CD4-positive, alpha-beta T cell treated with Interleukin-1 beta for 1 hour (primary cell): ENCODE data around the gene OR2L13.
"Not testable (repeated sequence)": the region's sequence is repeated elsewhere in the genome, so short reads cannot be mapped to it uniquely, and the experiment has no call there.

Experiments
- DNase-seq, 2 donors: peaks; one replicate each; pipeline ENCODE4 v3.0.0-alpha.2; 2020 to 2022

Gene OR2L13, protein sequence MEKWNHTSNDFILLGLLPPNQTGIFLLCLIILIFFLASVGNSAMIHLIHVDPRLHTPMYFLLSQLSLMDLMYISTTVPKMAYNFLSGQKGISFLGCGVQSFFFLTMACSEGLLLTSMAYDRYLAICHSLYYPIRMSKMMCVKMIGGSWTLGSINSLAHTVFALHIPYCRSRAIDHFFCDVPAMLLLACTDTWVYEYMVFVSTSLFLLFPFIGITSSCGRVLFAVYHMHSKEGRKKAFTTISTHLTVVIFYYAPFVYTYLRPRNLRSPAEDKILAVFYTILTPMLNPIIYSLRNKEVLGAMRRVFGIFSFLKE

DNA sequence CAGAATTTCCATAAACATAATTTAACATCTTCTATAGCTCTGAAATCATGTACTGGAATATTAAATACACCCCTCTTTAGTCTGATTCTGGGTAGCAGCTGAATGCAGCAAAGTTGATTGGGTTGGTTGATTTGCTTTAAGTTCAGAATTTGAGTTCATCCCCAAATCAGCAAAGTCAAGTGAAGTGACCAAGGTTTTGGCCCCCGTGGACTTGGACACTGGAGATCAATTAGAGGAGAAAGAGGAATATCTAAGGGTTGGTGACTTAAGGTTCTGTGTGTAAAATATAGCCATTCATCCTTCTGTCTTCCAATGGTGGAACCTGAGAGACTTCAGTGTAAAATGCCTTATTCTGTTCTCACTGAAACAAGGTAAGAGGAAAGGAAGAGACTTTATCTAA, at the start of gene OR2L13:
Gene OR2L13, plus strand, starts transcription at position 301 of the 400 bp plus-strand sequence. CDS start 4,192 bp downstream, outside the sequence.
- DNase-seq, result no peak

DNA sequence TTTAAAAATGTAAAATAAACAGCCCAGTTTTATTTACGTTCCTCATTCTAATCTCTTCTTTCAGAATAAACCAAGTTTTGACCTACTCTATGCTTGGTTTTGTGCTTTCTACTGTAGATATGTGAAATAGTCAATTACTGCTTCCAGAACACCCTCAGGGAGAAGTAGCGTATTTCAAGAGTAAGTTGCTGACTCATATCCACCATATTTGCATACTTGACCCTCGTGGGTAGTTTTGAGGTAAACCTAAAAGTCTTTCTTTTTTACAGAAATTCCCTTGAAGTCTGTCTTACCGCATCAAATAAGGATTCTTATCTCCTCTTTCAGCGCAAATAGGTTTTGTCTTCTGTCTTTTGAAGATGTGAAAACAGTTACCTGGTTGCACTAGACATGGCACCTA, 49.8 kb upstream of the OR2L13 start:
- no peak for DNase-seq

DNA sequence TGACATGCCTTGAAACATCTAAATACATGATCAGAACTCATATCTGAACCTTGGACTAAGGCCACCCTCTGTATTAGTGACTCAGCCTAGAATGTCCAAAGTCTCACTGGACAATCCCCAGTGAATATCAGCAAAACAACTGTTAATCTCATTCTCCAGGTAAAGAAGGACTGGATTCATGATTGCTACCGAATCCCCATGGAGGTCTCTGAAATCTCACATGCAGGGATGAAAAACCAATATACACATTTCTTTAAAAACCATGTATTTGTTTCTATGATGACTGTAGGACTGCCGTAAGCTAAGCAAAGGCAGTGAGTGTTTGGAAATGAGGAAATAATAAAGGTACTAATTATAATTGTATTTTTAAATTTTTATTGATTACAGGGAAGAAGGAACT, 48.4 kb upstream of the OR2L13 start, which contains the start of gene OR2L3:
Gene OR2L3, plus strand, starts transcription at position 301 of the 400 bp plus-strand sequence. CDS start 13,846 bp downstream, outside the sequence.
- no peak for DNase-seq

DNA sequence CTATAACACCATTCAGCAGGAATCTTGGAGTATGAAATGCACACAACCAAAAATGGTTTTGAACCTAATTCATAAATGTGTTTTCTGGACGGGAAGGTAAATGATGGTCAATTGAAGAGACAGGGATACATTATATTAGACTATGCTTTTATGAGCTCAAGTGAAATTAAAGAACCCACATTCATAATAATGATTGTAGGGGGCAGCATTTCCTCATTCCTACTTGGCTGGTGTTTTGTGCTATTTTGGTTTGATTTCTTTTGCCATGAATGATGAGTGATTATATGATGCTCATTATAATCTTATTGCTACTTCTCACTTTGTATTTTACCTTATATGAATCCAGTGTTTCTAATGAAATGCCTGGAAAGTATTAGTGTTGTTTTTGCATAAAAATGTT, 48.0 kb upstream of the OR2L13 start:
- no peak for DNase-seq

DNA sequence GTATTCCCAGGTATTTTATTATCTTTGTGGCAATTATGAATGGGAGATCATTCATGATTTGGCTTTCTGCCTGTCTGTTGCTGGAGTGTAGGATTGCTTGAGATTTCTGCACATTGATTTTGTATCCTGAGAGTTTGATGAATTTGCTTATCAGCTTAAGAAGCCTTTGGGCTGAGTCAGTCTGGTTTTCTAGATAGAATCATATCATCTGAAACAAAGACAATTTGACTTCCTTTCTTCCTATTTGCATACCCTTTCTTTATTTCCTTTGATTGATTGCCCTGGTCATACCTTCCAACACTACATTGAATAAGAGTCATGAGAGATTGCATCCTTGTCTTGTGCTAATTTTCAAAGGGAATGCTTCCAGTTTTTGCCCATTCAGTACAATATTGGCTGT, 40.3 kb upstream of the OR2L13 start:
- no peak for DNase-seq

DNA sequence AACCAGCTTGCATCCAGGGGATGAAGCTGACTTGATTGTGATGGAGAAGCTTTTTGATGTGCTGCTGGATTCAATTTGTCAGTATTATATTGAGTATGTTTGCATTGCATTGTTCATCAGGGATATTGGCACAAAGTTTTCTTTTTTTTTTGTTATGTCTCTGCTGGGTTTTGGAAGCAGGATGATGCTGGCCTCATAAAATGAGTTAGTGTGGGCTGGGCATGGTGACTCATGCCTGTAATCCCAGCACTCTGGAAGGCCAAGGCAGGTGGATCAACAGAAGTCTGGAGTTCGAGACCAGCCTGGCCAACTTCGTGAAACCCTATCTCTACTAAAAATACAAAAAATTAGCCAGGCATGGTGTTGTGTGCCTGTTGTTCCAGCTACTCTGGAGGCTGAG, 39.7 kb upstream of the OR2L13 start:
- DNase-seq, result no peak

DNA sequence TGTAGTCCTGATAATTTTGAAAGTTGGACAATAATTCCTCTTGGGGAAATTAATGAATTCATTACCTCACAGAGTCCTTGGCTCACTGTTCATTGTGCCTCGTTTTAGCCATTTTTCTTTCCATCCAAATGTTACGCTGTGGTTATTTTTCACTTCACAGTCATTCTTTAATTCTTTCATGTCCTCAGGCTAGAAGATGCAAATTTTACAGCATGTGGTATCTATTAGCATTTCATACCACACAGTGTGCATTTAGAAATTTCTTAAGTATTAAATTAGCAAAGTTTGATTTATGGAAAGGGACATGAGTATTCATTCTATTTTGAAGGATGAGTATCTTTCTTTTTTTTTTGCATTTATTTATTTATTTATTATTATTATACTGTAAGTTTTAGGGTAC, 29.9 kb upstream of the OR2L13 start:
- DNase-seq, result no peak

DNA sequence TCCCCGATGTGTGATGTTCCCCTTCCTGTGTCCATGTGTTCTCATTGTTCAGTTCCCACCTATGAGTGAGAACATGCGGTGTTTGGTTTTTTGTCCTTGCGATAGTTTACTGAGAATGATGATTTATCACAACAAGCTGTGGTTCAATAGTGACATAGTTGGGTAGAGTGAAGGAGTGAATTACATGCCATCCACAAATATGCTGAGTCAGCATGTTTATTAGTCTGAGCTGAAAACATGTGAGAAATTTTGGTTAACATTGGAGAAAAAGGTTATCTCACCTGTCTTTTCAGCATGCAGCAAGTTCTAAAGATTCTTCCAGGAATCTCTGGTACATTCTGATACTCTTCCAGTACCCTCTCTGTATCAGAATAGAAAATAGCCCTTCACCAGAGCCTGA, 29.4 kb upstream of the OR2L13 start:
- no peak for DNase-seq

DNA sequence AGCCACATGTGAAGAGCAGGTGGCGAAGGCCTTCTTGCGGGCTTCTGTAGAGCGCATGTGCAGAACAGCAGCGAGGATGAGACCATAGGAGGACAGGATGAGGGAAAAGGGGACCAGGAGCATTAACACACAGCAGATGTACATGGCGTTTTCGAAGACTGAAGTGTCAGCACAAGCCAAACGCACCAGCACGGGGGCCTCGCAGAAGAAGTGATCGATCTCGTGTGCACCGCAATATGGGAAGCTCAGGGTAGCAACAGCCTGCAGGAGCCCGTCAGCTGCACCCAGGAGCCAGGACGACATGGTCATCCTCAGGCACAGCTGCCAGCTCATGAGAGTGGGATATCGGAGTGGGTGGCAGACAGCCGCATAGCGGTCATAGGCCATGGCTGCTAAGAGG, 11.1 kb upstream of the OR2L13 start:
- not testable (repeated sequence) for DNase-seq

DNA sequence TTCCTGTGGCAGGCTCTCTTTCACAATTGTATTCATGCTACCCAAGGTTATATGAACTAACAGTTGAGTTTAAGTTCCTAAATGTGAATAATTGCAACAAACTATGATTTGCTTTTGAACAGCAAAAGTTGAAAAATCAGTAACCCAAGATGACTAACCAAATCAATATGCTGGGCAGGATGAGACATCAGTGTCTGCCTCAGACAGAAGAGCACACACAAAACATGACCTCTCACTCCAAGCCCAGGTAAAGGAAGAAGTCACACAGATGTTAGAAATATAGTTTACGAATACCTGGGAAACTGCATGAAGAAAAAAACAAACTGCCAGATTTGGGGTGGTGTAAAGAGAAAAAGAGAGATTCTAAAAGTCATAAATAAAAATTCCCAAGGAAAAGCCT, 3.5 kb downstream of the OR2L13 start:
- no peak for DNase-seq

DNA sequence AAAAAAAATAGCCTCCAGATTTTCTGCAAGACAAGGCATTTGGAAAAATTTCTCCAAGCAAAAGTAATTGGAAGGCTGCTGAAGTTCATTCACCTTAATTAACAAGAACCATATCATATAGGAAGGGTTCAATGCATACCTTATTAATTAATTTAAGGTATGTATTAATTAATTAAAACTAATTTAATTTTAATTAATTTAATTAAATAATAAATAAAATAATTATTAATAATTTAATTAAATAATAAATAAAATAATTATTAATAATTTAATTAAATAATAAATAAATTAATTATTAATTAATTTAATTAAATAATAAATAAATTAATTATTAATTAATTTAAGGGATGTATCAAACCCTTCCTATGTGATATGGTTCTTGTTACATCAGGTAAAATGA, 7.9 kb downstream of the OR2L13 start:
- no peak for DNase-seq

DNA sequence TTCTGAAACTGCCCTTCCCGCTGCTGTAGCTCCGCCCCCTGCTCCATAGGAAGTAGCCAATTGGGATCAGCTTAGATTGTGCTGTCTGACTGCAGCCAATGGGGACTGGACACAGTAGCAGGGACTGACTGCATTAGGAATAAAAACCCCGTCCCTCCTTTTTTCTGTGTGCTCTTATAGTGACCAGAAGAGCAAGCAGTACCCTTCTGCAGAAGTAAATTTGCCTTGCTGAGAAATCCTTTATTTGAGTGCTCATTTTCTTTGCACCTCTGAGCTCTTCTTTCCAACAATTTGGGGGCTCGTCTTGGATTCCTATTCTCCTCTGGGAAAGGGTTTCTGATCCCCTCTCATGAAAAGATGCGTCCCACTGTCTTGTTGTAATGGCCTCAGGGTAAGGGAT, 16.2 kb downstream of the OR2L13 start:
- DNase-seq, result no peak

DNA sequence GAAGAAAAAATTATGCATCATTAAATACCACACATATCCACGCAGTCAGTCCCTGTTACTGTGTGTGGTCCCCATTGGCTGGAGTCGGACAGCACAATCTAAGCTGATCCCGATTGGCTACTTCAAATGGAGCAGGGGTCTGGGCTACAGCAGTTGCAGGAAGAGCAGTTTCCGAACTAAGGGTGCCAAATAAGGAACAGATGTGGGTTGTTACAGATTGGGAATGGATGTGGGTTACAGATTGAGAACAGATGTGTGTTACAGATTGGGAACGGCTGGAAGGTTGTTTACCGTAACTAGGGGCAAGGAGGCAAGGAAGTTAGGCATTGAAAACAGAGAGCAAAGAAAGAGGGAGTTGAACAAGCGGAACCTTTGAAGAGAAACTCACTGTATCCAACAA, 19.9 kb downstream of the OR2L13 start:
- no peak for DNase-seq

DNA sequence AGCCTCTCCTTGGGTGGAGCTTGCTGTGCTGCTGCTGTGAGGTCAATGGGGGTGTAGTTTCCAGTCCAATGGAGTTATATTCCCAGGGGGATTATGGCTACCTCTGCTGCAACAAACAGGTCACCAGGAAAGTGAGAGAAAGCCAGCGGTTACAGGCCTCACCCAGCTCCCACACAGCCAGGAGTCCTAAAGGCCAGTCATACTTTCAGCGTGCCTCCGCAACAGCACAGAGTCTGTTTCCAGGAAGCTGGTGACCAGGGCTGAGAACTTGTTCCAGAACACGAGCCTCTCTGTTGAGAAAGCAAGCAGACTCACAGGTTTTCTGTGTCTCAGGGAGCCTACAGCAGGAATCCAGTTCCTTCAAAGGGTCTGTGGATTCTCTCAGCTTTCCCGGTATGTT, 32.7 kb downstream of the OR2L13 start:
- DNase-seq, result no peak

DNA sequence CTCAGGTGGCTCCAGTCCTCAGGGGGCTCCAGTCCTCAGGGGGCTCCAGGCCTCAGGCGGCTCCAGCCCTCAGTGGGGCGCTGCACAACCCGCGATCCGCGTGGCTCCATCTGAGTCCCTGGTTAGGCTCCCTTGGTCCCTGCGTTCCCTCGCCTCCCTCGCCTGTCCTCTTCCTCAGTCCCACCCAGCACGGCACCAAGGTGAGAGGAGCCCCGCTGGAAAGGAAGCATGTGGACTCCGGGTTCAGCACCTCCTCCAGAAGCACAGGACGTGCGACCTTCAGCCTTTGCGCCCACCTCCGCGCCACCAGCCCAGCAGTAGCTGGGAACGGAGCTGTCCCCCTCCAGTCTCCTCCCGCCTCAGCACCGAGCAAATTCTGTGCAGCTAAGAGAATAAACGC, 41.8 kb downstream of the OR2L13 start:
- no peak for DNase-seq

DNA sequence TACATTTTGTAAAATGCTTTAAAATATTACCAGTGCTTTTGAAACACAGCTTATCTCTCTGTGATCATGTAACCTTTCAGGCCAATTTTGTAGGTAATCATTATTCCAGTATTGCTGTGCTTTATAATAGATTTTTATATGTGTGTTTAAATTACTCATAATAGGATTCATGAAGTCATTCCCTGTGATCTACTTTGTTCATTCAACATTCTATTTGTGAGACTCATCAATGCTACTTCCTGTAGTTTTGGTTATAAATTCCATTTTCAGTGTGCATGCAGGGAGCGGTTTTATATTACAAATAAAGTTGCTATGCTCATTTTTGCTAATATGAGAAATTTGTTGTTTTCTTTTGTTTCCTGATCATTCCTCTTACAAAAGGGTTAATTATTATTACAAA, 45.9 kb downstream of the OR2L13 start:
- no peak for DNase-seq

DNA sequence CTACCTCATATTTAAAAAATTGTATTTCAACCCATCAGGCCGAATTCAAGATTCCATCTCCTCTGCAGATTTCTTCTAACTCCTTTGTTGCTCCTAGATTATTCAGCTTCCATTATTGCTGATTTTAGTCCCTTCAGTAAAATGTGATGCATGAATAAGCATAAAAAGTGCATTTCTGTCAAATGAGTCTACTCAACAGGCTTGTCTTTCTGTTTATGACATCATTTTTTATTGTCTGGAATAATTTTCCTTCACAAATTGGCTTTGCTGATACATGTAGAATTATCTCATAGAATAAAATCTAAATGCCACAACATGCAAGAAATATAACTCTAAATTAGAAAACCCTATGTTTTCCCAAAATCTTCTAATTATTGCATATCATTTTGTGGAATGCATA, 48.3 kb downstream of the OR2L13 start:
- no peak for DNase-seq

DNA sequence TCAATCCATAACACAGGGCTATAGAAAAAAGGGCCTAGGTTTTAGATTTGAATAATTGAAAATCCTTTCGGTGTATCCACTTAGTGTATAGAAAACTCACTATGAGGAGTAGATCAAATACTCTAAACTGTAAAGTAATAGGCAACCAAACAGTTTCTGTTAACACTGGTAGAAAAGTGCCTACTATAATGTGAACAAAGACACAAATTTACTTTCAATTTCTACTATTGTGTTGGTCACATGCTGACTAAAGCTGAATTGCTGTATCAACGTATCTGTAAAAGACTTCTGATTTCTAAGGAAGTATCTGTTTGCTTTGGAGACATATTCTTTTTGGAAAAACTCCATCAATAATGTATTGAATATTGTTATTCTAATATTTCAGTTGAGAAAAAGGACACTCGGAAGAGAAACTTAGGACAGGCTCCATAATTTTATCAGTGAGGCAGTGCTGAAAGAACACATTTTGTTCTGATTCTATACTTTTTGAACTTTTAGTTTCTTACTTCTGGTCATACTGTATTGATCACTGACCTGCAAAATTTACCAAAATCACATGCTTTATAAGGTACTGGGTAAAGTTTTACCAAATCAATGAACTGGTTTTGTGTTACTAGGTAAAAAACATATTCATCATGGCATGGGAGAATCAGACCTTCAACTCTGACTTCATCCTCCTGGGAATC, 49.7 kb downstream of the OR2L13 start, which contains the start of gene OR2M5:
Gene OR2M5, plus strand, starts transcription at position 636 of the 686 bp plus-strand sequence. Its CDS starts 0 bp downstream, at position 636.
- DNase-seq, result no peak
